Right lobe of liver (tissue), 4 donors: ENCODE measurements around the gene LPAR6.
A peak's percentile ranks its signal among the peaks of the same experiment; 100 is the strongest.

Source experiments
- POLR2A ChIP-seq: fragments of 450-650 bp; IDR thresholded peaks from one replicate; pipeline ENCODE4 v1.6.1; 2017; ENCODE audit warnings: antibody characterized with exemption, mild to moderate bottlenecking
- TF ChIP-seq, protein P1 (sequence below), 4 donors: fragments of 200-600 bp in 3 of 4; fragments of 450-650 bp in 1 of 4; IDR thresholded peaks; one replicate each; pipeline versions ENCODE4 v1.5.1 to v1.8.0; 2016 to 2022; ENCODE audit warnings: antibody characterized with exemption in 4 of 4, mild to moderate bottlenecking in 2 of 4
- donor health status: DM: no; HTN: no; CAD: no.
- donor health status: DM: no; HTN: no; CAD: no.
- donor health status: DM: no; HTN: yes; CAD: no.

GRCh38 chr13:48410199-48410598, 2.7 kb downstream of the LPAR6 start:
- TF ChIP-seq POLR2A = peak; percentile 25
- TF ChIP-seq, protein P1, sequence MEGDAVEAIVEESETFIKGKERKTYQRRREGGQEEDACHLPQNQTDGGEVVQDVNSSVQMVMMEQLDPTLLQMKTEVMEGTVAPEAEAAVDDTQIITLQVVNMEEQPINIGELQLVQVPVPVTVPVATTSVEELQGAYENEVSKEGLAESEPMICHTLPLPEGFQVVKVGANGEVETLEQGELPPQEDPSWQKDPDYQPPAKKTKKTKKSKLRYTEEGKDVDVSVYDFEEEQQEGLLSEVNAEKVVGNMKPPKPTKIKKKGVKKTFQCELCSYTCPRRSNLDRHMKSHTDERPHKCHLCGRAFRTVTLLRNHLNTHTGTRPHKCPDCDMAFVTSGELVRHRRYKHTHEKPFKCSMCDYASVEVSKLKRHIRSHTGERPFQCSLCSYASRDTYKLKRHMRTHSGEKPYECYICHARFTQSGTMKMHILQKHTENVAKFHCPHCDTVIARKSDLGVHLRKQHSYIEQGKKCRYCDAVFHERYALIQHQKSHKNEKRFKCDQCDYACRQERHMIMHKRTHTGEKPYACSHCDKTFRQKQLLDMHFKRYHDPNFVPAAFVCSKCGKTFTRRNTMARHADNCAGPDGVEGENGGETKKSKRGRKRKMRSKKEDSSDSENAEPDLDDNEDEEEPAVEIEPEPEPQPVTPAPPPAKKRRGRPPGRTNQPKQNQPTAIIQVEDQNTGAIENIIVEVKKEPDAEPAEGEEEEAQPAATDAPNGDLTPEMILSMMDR (IDR thresholded peaks at IDR 0.05) = no peak
